Muscle layer of duodenum (tissue), 2 donors: ENCODE results near the gene CDK13.
"Not testable (repeated sequence)": the region's sequence is repeated elsewhere in the genome, so short reads cannot be mapped to it uniquely, and the experiment has no call there.

ENCODE experiments used
- H3K27ac ChIP-seq: one replicate; pipeline ENCODE4 v1.7.0; 2013; ENCODE audit warnings: mild to moderate bottlenecking, low read length
- H3K27me3 ChIP-seq: one replicate; pipeline ENCODE4 v1.7.0; 2013; ENCODE audit warnings: low read depth, mild to moderate bottlenecking, control low read depth, low read length
- H3K36me3 ChIP-seq, 2 donors: one replicate each; pipeline ENCODE4 v1.7.0; 2013; ENCODE audit warnings: low read length in 2 of 2, control low read depth in 1 of 2, mild to moderate bottlenecking in 1 of 2; ENCODE audit not compliant: insufficient read depth in 2 of 2, control insufficient read depth in 1 of 2
- H3K4me1 ChIP-seq, 2 donors: one replicate each; pipeline ENCODE4 v1.7.0; 2013; ENCODE audit warnings: low read length in 2 of 2, mild to moderate bottlenecking in 2 of 2, control low read depth in 1 of 2, moderate library complexity in 1 of 2; ENCODE audit not compliant: insufficient read depth in 2 of 2, control insufficient read depth in 1 of 2
- H3K4me3 ChIP-seq, 2 donors: one replicate each; pipeline ENCODE4 v1.7.0; 2013; ENCODE audit warnings: low read length in 2 of 2, low read depth in 1 of 2, mild to moderate bottlenecking in 1 of 2
- H3K9me3 ChIP-seq, 2 donors: one replicate each; pipeline ENCODE4 v1.7.0; 2013; ENCODE audit warnings: low read length in 2 of 2, control low read depth in 1 of 2, mild to moderate bottlenecking in 1 of 2; ENCODE audit not compliant: control insufficient read depth in 1 of 2
- donor health status: healthy.

Gene CDK13

GRCh38 chr7:40101201-40101600 lies 151.1 kb downstream of the CDK13 start:
- Histone ChIP-seq H3K4me1 (no peaks in the 10 kb centered on the region), H3K27me3 (no peaks in the 10 kb centered on the region), H3K9me3 (no peaks in the 10 kb centered on the region), H3K4me3 (no peak overlapping the region), H3K27ac (no peak overlapping the region), H3K36me3 (peaks cover 0 to 7% of the 10 kb centered on the region in 2 donors)

- Histone ChIP-seq H3K36me3 (no peaks in the 10 kb centered on the region), H3K9me3 (no peaks in the 10 kb centered on the region), H3K27me3 (no peaks in the 10 kb centered on the region), H3K27ac (no peak overlapping the region), H3K4me3 (no peak overlapping the region), H3K4me1 (no peaks in the 10 kb centered on the region)
Observed at GRCh38 chr7:40102897-40103296, 152.8 kb downstream of the CDK13 start.

- H3K36me3 ChIP-seq: no peaks in the 10 kb centered on the region
- H3K9me3 ChIP-seq: no peaks in the 10 kb centered on the region
- no peak overlapping the region for H3K27ac ChIP-seq
- no peaks in the 10 kb centered on the region for H3K4me1 ChIP-seq
- no peak overlapping the region for H3K4me3 ChIP-seq
- H3K27me3 ChIP-seq: no peaks in the 10 kb centered on the region
Observed at GRCh38 chr7:40105879-40106473, 155.9 kb downstream of the CDK13 start.

- Histone ChIP-seq H3K27me3 (no peaks in the 10 kb centered on the region), H3K4me1 (no peaks in the 10 kb centered on the region), H3K9me3 (no peaks in the 10 kb centered on the region), H3K4me3 (no peak overlapping the region), H3K36me3 (no peaks in the 10 kb centered on the region), H3K27ac (no peak overlapping the region)
Observed at GRCh38 chr7:40115936-40116335, 165.9 kb downstream of the CDK13 start.

GRCh38 chr7:40117199-40117598 lies 167.1 kb downstream of the CDK13 start:
- H3K36me3 ChIP-seq, H3K27me3 ChIP-seq, H3K27ac ChIP-seq, H3K4me3 ChIP-seq, H3K4me1 ChIP-seq, H3K9me3 ChIP-seq: not testable (repeated sequence)

- H3K9me3 ChIP-seq: not testable (repeated sequence)
Observed at GRCh38 chr7:40118201-40118600, 168.1 kb downstream of the CDK13 start.

GRCh38 chr7:40120020-40120419 lies 170.0 kb downstream of the CDK13 start:
- H3K27me3 ChIP-seq: no peaks in the 10 kb centered on the region
- H3K4me1 ChIP-seq: no peaks in the 10 kb centered on the region
- H3K27ac ChIP-seq: no peak overlapping the region
- no peaks in the 10 kb centered on the region for H3K36me3 ChIP-seq
- no peaks in the 10 kb centered on the region for H3K9me3 ChIP-seq
- no peak overlapping the region for H3K4me3 ChIP-seq

More at GRCh38 chr7:40118201-40118600, 168.1 kb downstream of the CDK13 start:
- not testable (repeated sequence) for H3K4me1 ChIP-seq, H3K36me3 ChIP-seq, H3K27me3 ChIP-seq, H3K27ac ChIP-seq, H3K4me3 ChIP-seq

- not testable (repeated sequence) for H3K4me3 ChIP-seq, H3K36me3 ChIP-seq, H3K4me1 ChIP-seq, H3K9me3 ChIP-seq, H3K27me3 ChIP-seq, H3K27ac ChIP-seq
Observed at GRCh38 chr7:40122100-40122939, 172.3 kb downstream of the CDK13 start.

- Histone ChIP-seq H3K4me1 (no peaks in the 10 kb centered on the region), H3K4me3 (no peak overlapping the region), H3K27ac (no peak overlapping the region), H3K27me3 (no peaks in the 10 kb centered on the region), H3K9me3 (no peaks in the 10 kb centered on the region), H3K36me3 (no peaks in the 10 kb centered on the region)
Observed at GRCh38 chr7:40122940-40123254, 172.8 kb downstream of the CDK13 start.

- H3K27me3 ChIP-seq: no peaks in the 10 kb centered on the region
- peaks cover 12 to 21% of the 10 kb centered on the region in 2 donors for H3K4me1 ChIP-seq
- peak overlapping the region; percentile 94 for H3K27ac ChIP-seq
- H3K4me3 ChIP-seq: peak overlapping the region; percentile 99
- H3K9me3 ChIP-seq: no peaks in the 10 kb centered on the region
- peaks cover 0 to 8% of the 10 kb centered on the region in 2 donors for H3K36me3 ChIP-seq
Observed at GRCh38 chr7:40133561-40134427, 183.7 kb downstream of the CDK13 start.
